ENCODE measurements around the gene ZNF652.

DNA sequence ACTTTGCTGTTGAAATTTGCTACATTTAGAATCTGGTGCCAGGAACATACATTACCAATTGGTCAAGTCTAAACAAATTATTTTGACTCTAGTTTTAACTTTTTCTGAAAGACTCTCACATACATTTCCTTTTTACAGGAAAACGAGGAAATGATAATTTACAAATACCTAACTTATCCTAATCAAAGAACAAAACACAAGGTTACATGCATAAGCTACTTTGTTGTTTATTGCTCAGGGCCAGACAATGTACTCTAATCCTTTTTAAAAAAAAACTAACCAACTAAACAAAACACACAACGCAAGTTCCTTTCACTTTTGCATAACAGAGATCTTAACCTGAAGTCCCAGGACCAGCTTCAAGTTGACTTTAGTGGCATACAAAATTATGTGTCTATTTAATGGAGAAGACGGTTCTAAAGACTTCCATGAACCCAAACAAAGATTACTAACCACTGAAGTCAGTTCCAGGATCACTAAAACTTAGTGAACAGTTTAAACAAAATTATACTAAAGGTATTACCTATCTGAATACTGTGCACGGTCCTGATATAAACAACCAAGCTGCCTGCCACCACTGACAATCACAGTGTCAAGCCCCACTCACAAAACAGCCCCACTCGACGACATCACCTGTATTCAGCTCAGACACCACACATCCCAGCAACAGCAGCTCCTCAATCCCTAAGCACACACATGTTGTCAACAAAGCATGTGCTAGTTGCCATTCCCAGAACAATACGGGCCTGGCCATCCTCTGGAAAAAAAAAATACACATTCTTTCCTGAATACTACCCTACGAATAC is 1.9 kb downstream of the ZNF652 start:
- TF ChIP-seq, protein P1, sequence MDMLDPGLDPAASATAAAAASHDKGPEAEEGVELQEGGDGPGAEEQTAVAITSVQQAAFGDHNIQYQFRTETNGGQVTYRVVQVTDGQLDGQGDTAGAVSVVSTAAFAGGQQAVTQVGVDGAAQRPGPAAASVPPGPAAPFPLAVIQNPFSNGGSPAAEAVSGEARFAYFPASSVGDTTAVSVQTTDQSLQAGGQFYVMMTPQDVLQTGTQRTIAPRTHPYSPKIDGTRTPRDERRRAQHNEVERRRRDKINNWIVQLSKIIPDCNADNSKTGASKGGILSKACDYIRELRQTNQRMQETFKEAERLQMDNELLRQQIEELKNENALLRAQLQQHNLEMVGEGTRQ (IDR thresholded peaks at IDR 0.05; ENCODE audit: low read depth, low read length): no peak
- TF ChIP-seq POLR2A (IDR thresholded peaks at IDR 0.05; ENCODE audit: low read depth, low read length): no peak
- TF ChIP-seq, protein P2, sequence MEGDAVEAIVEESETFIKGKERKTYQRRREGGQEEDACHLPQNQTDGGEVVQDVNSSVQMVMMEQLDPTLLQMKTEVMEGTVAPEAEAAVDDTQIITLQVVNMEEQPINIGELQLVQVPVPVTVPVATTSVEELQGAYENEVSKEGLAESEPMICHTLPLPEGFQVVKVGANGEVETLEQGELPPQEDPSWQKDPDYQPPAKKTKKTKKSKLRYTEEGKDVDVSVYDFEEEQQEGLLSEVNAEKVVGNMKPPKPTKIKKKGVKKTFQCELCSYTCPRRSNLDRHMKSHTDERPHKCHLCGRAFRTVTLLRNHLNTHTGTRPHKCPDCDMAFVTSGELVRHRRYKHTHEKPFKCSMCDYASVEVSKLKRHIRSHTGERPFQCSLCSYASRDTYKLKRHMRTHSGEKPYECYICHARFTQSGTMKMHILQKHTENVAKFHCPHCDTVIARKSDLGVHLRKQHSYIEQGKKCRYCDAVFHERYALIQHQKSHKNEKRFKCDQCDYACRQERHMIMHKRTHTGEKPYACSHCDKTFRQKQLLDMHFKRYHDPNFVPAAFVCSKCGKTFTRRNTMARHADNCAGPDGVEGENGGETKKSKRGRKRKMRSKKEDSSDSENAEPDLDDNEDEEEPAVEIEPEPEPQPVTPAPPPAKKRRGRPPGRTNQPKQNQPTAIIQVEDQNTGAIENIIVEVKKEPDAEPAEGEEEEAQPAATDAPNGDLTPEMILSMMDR (conservative IDR thresholded peaks at IDR 0.05; ENCODE audit: low read depth, low read length): no peak
- TF ChIP-seq BHLHE40 (IDR thresholded peaks at IDR 0.05; ENCODE audit: low read depth, low read length): no peak
- no peak for TF ChIP-seq RFX5 (IDR thresholded peaks at IDR 0.05; ENCODE audit: low read depth, low read length)
- no peak for TF ChIP-seq CEBPB (IDR thresholded peaks at IDR 0.05; ENCODE audit: low read depth, low read length)
- TF ChIP-seq RAD21 (IDR thresholded peaks at IDR 0.05; ENCODE audit: low read length): no peak
- no peak for TF ChIP-seq MAFK (IDR thresholded peaks at IDR 0.05; ENCODE audit: low read depth, low read length)
- peak; percentile 10; the same call in 1 of the 2 replicates for TF ChIP-seq MXI1 (IDR thresholded peaks at IDR 0.05; ENCODE audit: borderline replicate concordance, low read depth, low read length)
- TF ChIP-seq MAZ (IDR thresholded peaks at IDR 0.05; ENCODE audit: borderline replicate concordance, low read depth, low read length): no peak

Measured in IMR-90 (cell line).